NCI-H187 treated with DMSO at 0.1 percent for 48 hours (cell line): Measurements from ENCODE around the gene RAB11FIP4.

ENCODE experiments used
- DNase-seq: peaks from one replicate; lab custom pipeline; 2025; lab: John Stamatoyannopoulos, UW

The RAB11FIP4 gene

GRCh38 chr17:31387438-31387837 lies 4.0 kb upstream of the RAB11FIP4 start:
- no peak for DNase-seq

- DNase-seq, result no peak
Measured at GRCh38 chr17:31388351-31388750, 3.1 kb upstream of the RAB11FIP4 start.

GRCh38 chr17:31388770-31389656 lies 2.5 kb upstream of the RAB11FIP4 start:
- no peak for DNase-seq

GRCh38 chr17:31389657-31390381 lies 1.7 kb upstream of the RAB11FIP4 start:
- DNase-seq, result no peak

- no peak for DNase-seq
Measured at GRCh38 chr17:31390426-31390747, 1.1 kb upstream of the RAB11FIP4 start.

GRCh38 chr17:31390748-31391495 lies 553 bp upstream of the RAB11FIP4 start:
- DNase-seq, result no peak

GRCh38 chr17:31392002-31392855 lies 754 bp downstream of the RAB11FIP4 start:
- DNase-seq, result no peak

GRCh38 chr17:31392856-31393748 lies 1.6 kb downstream of the RAB11FIP4 start:
- no peak for DNase-seq

- DNase-seq, result no peak
Measured at GRCh38 chr17:31393749-31394146, 2.3 kb downstream of the RAB11FIP4 start.

GRCh38 chr17:31394544-31394943 lies 3.1 kb downstream of the RAB11FIP4 start:
- DNase-seq, result no peak

GRCh38 chr17:31397256-31397939 lies 5.9 kb downstream of the RAB11FIP4 start:
- no peak for DNase-seq

- no peak for DNase-seq
Measured at GRCh38 chr17:31398381-31399311, 7.2 kb downstream of the RAB11FIP4 start.

- DNase-seq, result no peak
Measured at GRCh38 chr17:31400481-31400950, 9.0 kb downstream of the RAB11FIP4 start.

GRCh38 chr17:31401456-31402254 lies 10.2 kb downstream of the RAB11FIP4 start:
- no peak for DNase-seq

- no peak for DNase-seq
Measured at GRCh38 chr17:31404028-31404949, 12.8 kb downstream of the RAB11FIP4 start.

- no peak for DNase-seq
Measured at GRCh38 chr17:31405890-31406371, 14.5 kb downstream of the RAB11FIP4 start.

- no peak for DNase-seq
Measured at GRCh38 chr17:31408586-31408985, 17.1 kb downstream of the RAB11FIP4 start.
